HEK293T (cell line): ENCODE measurements around the gene NFATC2IP.

Experiments
- ARNT ChIP-seq: fragments of 450-650 bp; IDR thresholded peaks from 2 replicates; pipeline ENCODE4 v1.6.1; 2017; ENCODE audit warnings: mild to moderate bottlenecking
- BHLHE40 ChIP-seq: fragments of 450-650 bp; IDR thresholded peaks from 2 replicates; pipeline ENCODE4 v1.6.1; 2016; ENCODE audit warnings: mild to moderate bottlenecking, moderate library complexity, borderline replicate concordance
- CTBP1 ChIP-seq: fragments of 450-650 bp; IDR thresholded peaks from 2 replicates; pipeline ENCODE4 v1.6.1; 2016; ENCODE audit warnings: borderline replicate concordance
- FOXA1 ChIP-seq: fragments of 450-650 bp; IDR thresholded peaks from 2 replicates; pipeline ENCODE4 v1.6.1; 2016; ENCODE audit warnings: mild to moderate bottlenecking
- FOXM1 ChIP-seq: fragments of 450-650 bp; IDR thresholded peaks from 2 replicates; pipeline ENCODE4 v1.6.1; 2017; ENCODE audit warnings: mild to moderate bottlenecking, borderline replicate concordance
- L3MBTL2 ChIP-seq: fragments of 450-650 bp; conservative IDR thresholded peaks from 2 replicates; pipeline ENCODE4 v1.6.1; 2016; ENCODE audit warnings: mild to moderate bottlenecking
- LEF1 ChIP-seq: fragments of 450-650 bp; IDR thresholded peaks from 2 replicates; pipeline ENCODE4 v1.6.1; 2017; ENCODE audit warnings: mild to moderate bottlenecking, borderline replicate concordance
- NFRKB ChIP-seq: fragments of 450-650 bp; IDR thresholded peaks from 2 replicates; pipeline ENCODE4 v1.6.1; 2016; ENCODE audit warnings: mild to moderate bottlenecking, moderate library complexity
- SP1 ChIP-seq: fragments of 450-650 bp; IDR thresholded peaks from 2 replicates; pipeline ENCODE4 v1.6.1; 2017
- SUZ12 ChIP-seq: fragments of 450-650 bp; IDR thresholded peaks from 2 replicates; pipeline ENCODE4 v1.6.1; 2016; ENCODE audit warnings: mild to moderate bottlenecking

DNA sequence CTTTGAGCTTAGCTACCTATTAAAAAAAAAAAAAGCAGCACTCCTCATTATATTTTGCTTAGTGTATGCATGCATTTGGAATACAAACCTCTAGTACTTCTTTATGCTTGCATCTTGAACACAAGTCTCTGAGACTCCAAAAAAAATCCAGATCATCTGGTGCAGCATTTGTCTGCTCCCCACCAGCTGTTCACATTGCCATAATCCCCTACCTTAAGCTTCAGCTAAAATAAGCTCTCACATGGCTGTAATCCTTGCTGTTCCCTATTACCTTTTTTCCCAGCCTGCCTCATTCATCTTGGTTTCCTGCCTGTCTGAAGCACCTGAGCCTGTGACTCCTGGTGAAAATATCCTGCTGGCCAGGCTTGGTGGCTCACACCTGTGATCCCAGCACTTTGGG, 7.5 kb upstream of the NFATC2IP start:
- TF ChIP-seq LEF1: no peak
- TF ChIP-seq SP1: no peak
- no peak for TF ChIP-seq NFRKB
- no peak for TF ChIP-seq BHLHE40
- TF ChIP-seq ARNT: no peak
- no peak for TF ChIP-seq L3MBTL2
- TF ChIP-seq SUZ12: no peak
- no peak for TF ChIP-seq CTBP1
- no peak for TF ChIP-seq FOXM1
- TF ChIP-seq FOXA1: no peak
